Endometrial microvascular endothelial cells (primary cell): ENCODE measurements around the gene ABCG1. TPM values are rescaled to one million over a fixed set of nuclear protein-coding genes. Genes with fewer than 3 reads are reported as not detected.

ENCODE experiments used
- in situ Hi-C: cut with HindIII; loops from 2 replicates; pipeline ENCODE4 v1.10.0; 2017; ENCODE audit warnings: low sequenced_read_pairs, low pct_unique_long_range_greater_than_20kb; ENCODE audit errors: inconsistent ontology term
- total RNA-seq: library from RNA; depleted of rRNA; stranded (reverse); fragments of >200 nt; gene quantifications from one replicate; pipeline ENCODE4 v1.2.3, GENCODE V29; 2015; ENCODE audit errors: inconsistent ontology term

Gene ABCG1
- total RNA-seq, 1 donor from 2014 or later: 6.0 TPM

DNA sequence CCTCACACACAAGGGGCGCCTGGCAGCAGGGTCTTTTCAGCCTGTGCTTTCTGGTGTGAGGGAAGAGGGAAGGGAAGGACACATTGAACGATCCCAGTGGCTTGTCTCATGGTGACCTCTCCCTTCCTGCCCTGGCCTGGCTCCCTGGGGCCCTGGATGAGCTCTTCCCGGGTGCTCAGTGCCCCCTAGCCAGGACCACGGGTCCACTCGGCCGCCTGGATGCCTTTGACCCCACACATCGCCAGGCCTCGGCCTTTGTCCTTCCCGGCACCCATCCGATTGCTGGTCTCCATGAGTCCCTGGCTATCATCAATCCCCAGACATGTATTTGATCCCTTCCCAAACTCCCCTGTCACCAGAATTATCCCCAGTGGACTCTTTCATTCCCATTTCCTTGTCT, 102.3 kb downstream of the ABCG1 start:
- in situ Hi-C loops: no loop called here

DNA sequence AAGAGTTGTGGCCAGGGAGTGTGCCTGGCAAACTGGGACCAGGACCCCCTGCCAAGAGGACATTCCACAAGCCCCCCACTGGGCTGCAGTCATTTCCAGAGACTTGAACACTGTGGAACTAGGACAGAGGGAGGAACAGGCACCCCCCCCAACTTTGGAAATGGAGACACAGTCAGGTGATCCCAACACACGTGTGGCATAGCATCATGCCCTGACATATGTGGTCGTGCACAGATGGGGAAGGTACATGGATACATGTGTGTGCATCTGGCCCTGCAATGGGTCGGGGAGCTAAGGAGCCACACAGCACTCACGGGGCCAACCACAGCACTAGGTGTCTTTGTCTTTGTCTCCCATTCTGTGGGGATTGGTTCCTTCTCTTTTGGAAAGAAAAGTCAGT, 102.9 kb downstream of the ABCG1 start:
- in situ Hi-C loops: no loop called here

DNA sequence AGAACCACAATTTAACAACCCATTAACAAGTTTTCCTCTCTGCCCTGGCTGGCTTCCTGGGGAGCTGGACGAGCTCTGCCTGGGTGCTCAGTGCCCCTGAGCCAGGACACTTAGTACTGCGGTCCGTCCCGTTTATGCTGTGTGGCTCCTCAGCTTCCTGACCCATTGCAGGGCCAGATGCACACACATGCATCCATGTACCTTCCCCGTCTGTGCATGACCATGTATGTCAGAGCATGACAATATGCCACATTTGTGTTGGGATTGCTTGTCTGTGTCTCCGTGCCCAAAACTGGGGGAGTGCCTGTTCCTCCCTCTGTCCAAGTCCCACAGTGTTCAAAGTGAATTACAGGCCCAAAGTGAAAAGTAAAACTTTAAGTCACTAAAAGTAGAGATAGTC, 106.0 kb downstream of the ABCG1 start:
- in situ Hi-C loops: no loop called here

DNA sequence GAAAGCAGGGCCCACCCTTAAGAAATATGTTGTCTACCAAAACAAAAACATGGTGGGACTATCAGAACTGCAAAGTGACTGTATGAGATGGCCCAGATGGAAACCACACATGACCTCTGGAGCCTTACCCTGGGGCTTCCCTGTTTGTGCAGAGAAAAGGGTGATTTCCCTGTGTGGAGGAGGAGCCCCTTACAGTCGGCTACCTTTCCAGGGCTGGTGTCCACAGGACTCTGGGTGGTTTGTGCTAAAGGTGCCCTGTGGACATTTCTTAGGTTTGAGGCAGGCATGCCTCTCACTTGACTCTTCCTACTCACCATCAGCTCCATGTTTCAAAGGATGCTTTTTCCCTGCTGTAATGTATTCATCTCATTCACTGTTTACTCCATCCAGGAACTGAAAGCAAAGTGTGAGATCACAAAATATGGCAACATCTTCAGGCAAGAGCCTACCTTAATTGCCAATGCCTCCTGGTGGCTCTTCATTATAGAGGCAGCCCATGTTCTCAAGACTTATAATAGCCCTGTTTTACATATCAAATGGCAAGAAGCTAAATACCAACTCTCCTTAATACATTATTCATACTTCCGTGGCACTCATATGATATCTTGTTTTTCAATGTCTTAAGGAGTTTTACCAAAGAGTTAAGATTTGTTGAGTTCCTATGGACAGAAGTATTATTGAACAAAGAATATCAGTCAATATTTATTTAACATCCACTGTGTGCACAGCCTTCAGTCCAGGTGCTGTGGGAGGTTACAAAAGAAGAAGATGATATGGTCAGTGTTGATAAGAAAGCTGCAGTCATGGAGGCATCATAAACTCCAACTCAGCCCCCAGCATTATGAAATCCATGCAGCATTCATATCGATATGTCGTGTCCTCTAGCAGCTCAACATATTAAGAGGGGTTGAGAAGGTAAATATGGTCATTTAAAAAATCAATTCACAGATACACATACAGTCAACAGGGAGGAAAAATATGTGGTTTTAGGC, 111.7 kb downstream of the ABCG1 start:
- in situ Hi-C loops: no loop called here

DNA sequence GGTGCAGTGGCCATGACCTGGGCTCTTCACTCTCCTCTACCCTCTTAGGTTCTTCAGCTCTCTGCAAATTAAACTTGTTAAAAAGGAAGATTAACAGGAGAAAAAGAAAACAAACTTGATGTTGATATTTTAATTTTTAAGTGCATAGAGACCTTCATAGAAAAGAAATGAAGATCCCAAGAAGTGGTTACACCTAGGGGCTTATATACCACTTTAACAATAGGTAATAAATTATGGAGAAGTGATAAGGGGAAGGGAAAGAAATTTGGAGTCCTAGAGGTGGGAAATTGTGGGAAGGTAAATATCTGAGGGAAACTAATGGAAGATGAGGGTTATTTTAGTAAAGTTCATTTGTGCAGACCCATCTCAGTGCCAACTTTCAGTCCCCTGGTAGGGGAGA, 112.7 kb downstream of the ABCG1 start:
- in situ Hi-C loops: no loop called here

DNA sequence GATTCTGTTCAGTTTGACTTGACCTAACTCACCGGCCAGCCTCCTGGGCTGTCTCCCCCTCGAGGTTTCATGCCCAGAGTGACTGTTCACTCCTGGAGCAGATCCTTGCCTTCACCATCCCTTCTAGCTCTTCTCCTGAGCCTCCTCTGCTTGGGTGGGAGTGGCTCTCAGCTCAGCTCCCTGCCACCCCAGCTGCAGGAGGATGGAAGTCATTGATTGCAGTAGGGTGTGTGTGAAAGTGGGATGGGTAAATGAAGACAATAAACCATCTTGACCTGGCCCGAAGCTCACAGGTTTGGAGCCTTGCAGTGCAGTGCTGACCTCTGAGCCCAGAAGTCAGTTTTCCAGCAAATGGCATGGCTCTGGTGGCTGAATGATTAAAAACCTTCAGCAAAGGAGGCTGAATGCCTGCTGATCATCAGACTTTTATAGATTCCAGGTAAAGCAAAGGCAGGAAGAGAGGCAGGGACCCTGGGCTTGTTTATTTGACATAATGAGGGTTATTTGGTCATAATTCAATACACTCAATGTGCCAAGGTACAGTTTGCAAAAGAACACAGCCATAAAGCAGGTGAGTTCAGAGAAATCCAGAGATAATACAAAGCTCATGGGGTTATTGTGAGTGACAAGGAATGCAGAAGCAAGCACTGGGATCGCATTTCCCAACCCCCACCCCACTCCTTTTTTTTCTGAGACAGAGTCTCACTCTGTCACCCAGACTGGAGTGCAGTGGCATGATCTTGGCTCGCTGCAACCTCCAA, 113.8 kb downstream of the ABCG1 start:
- in situ Hi-C loops: no loop called here

DNA sequence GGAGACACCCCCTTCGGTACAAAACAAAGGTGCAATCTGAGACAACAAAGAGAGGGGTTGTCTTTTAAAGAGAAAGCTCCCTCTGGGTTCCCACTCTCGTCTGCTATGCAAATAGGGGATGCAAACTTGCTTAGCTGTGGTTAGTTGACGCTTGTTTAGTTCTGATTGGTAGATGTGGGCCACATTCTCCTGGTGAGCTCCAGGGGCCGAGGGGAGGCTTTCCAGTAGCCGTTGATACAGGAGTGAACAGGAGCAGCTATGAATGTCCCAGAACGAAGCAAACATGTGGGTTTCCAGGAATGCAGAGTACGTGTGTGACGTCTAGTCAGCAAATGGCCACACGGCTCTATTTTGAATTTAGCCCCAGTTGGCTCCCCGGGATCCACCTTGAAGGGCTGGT, 117.1 kb downstream of the ABCG1 start:
- in situ Hi-C loops: no loop called here

DNA sequence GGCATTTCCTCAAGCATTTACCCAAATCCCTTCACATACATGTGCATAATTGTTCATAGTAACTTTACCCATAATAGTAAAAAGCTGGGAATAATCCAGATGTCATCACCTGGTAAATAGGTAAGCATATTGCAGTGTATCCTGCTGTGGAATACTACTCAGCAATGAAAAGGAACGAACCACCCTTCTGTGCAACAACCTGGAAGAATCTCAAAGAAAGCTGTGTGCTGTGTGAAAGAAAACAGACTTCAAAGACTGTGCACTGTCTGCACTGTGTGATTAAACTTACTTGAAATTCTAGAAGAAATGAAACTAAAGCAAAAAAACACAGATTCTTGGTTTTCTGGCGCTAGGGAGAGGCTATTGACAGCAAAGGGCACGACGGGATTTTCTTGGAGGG, 118.3 kb downstream of the ABCG1 start:
- in situ Hi-C loops: no loop called here

DNA sequence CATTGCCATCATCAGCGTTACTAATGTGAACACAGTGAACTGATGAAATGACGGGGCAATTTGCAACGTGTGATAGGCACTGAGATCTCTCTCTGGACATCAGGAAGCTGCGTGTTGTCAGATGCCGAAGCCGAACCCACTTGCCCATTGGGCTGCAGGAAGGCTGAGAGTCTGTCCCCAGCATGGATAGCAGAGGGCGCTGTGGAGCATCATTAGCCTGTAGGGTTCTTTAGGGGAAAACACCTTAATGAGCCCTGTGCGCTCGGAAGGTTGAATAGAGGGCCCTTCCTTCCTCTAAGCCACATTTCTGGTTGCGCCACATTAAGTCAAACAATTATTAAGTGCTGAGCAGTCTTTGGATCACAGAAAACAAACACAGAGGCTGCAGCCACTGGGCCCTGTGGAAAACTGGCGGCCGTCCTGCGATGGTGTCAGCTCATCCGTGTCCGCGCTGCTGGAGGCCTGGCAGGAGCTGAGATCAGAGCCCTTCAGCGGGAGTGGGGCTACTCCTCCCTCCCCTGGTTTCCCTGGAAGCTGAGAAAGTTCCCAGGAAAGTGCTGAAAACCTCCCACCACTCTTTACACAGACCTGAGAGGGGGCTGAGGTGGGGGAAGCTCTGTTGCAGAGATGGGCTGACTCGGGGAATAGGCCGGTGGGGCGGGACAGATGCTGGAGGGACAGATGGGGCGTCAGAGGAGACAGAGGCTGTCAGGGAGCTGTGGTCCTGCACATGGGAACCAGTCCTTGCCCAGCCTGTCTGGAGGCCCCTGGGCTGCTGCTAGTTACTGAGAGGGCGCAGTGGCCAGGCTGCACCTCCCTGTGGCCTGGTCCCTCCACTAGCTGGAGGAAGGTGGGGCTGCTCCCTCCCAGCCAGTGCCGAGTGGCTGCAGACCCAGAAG, 119.1 kb downstream of the ABCG1 start:
- in situ Hi-C loops: no loop called here

DNA sequence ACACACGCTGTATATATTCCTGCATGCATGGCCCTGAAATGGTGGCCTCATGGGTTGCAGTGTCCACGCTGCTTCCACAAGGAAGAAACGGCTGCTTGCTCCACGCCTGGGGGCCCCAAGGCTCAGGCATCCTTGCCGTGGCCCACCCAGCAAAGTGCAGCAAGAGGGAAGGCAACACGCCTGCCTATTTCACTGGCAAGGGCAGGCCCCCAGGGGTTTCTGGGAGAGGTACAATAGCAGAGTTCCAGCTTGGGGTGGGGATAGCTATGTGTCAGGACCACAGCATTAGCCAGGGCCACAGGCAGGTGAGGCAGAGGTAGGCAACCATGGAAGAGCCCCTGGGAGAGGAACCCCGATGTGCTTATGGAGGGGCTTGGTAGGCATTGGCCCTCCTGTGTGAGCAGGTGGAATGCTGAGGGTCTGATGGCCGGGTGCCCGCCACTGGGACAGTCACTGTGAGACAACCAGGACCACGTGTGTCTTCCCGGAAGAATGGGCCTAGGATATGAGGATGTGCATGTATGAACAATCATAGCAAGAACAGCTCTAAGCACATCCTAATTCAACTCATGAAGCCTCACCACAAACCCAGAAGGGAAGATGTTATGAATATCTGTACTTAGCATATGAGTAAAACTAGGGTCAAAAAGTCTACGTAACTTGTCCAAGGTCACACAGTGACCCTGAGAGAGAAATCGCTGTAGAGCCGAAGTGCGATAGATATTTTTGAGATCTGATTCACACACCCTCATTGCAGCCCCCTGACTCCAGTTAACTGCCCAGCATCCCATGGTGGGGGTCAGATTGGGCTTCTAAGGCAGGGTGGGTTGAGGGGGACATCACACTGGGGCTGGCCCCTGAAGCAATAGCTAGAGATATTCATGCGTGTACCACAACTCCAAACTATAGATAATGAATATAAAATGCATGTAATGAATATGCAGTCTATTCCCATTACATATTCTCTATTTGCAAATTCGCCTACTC, 120.1 kb downstream of the ABCG1 start:
- in situ Hi-C loops: no loop called here

DNA sequence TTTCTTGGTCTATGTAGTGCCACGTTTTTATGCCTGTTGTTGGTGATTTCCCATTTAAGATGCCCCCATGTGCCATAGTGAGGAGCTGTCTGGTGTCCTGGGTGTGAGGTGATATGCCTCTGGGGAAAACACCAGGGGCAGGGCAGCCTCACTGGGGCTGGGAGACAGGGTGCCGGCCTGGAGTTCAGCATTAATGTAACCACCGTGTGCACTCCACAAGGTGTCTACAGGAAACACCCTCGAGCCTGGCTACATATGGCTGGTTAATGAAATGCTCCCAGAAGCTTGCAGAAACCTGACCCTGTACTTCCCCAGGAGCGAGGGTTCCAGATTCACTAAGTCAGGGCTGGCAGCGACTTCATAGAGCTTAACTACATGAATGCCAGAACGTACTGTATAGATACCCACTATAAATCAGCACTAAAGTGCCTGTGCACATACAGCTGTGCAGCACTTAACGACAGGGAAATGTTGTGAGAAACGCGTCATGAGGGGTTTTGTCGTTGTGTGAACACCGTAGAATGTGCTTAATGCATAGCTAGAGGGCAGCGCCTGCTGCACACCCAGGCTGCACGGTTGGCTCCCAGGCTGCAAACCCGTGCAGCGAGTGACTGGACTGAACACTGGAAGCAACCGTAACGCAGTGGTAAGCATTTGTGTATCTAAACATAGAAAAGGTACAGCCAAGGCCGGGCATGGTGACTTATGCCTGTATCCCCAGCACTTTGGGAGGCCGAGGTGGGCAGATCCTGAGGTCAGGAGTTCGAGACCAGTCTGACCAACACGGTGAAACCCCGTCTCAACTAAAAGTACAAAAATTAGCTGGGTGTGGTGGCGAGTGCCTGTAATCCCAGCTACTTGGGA, 121.5 kb downstream of the ABCG1 start:
- in situ Hi-C loops: no loop called here

DNA sequence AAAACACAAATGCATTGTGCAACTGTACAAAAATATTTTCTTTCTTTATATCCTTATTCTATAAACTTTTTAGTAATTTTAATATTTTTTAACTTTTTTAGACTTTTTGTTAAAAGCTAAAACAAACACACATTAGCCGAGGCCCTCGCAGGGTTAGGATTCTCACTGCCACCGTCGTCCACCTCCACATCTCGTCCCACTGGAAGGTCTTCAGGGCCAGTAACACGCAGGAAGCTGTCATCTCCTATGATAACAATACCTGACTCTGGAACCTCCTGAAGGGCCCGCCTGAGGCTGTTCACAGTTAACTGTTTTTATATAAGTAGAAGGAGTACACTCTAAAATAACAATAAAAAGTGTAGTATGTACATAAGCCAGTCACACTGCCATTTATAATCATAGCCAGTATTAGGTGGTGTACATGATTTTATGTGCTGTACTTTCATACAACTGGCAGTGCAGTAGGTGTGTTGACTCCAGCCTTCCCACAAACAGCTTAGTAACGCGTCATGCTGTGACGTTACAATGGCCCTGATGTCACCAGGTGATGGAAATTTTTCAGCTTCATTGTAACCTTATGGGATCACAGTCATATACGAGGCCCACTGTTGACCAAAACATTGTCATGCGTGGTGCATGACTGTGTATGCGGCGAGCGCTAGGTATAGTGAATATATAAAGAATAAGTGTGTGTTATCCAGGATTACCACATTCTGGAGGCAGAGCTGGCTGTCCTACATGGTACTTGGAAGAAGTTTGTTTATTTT, 123.0 kb downstream of the ABCG1 start:
- in situ Hi-C loops: no loop called here

DNA sequence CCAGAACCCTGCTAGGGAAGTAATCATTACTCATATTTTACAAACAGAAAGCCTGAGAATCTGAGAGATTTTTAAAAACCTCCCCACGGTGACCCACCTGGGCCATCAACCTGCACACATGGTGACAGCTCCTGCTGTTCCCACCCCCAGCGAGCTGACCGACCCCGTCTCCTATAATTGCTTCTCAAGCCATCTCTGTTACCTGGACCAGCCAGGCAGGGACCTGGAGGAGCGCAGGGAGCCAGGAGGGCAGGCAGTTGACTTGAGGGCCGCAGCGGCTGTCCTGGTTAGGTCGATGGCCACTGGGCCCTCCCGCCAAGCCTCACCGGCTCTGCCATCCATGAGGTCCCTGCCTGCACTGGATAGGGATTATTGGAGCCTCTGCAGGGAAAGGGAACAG, 124.2 kb downstream of the ABCG1 start:
- in situ Hi-C loops: no loop called here

DNA sequence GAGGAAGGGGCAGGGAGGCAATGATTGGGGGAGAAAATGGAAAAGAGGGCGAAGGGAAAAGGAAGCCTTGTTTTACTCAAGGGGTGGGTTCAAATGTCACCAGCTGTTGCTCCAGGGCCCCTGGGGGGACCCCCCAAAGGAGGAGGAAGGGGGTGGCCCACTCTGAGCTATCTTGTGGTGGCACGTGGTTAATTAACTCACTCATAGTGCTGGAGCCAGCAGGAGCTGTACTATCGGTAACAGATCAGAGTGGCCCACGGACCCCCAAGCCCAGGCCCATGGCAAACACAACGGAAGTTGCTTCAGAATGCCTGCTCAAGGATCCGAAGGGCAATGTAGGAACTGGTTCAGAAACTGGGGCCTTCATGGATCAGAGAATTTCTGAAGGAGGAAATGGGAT, 124.6 kb downstream of the ABCG1 start:
- in situ Hi-C loops: no loop called here

DNA sequence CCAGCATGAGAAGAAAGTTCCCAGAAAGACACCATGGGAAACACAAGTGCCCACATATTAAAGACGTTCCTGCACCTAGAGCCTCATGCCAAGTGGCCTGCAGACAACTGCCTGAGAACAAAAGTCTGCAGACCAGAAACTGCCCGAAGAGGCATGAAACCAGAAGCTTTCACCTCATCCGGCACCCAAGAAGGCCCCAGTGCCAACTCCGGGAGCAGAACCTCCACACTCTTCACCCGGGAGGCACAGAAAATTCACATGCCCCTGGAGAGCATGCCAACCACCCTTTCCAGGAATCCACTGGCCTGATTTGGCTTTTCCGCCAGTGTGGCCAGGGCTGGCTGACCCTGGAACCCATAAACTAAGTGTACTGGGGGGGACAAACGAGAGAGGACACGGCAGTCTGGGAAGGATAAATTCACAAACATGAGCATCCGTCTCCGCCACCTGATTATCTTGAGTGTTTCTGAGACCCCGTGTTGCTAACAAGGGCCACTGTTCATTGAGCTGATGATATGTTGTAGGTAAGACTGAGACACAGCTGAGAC, 125.1 kb downstream of the ABCG1 start:
- in situ Hi-C loops: no loop called here

DNA sequence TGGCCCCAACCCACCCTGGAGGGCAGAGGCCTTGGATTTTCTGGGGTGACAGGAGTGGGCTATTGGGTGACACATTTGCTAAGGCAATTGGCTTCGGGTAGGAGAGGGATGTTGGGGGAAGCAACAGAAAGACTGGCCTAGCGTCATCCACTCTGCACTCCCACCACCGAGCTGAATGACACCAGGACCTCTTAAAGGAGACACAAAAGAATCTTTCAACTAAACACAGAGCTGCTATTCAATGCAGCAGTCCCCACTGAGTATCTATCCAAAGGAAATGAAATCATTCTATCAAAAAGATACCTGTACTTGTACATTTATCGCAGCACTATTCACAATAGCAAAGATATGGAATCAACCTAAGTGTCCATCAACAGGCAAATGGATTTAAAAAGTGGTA, 125.7 kb downstream of the ABCG1 start:
- in situ Hi-C loops: no loop called here
